Cardiac muscle cell (in vitro differentiated cells and primary cell): ENCODE data around the gene RERE. TPM values are rescaled to one million over a fixed set of nuclear protein-coding genes. Genes with fewer than 3 reads are reported as not detected.

Experiments used
- DNase-seq, 2 donors: peaks; one replicate each; pipeline versions ENCODE4 v3.0.0 to v3.0.0-alpha.2; 2010 to 2017; ENCODE audit warnings: low read depth in 1 of 2, low spot score in 1 of 2
- H3K27ac ChIP-seq: fragments of 200-600 bp; sonication (generic); 2 replicates; pipeline ENCODE4 v1.5.1; 2016
- H3K27me3 ChIP-seq: fragments of 200-600 bp; sonication (generic); 2 replicates; pipeline ENCODE4 v1.6.0; 2016; ENCODE audit warnings: control low read depth
- H3K36me3 ChIP-seq: fragments of 200-600 bp; sonication (generic); 2 replicates; pipeline ENCODE4 v1.5.1; 2016; ENCODE audit warnings: control low read depth
- H3K4me1 ChIP-seq: fragments of 200-600 bp; sonication (generic); 2 replicates; pipeline ENCODE4 v1.8.1; 2017; ENCODE audit warnings: low read depth, mild to moderate bottlenecking, mixed run types
- H3K4me3 ChIP-seq: fragments of 200-600 bp; sonication (generic); 2 replicates; pipeline ENCODE4 v1.5.1; 2016; ENCODE audit warnings: mild to moderate bottlenecking
- H3K9me3 ChIP-seq: fragments of 200-600 bp; sonication (generic); 2 replicates; pipeline ENCODE4 v1.5.1; 2017; ENCODE audit warnings: low read depth, mild to moderate bottlenecking, control low read depth
- polyA plus RNA-seq: library from polyadenylated mRNA; unstranded; fragments of >200 nt; fragmentation: Nextera tagmentation; extraction: Ambion mirVana; gene quantifications from 2 replicates; pipeline ENCODE4 v1.2.1, GENCODE V29; 2016
- total RNA-seq: library from RNA; depleted of rRNA; stranded (reverse); fragments of >200 nt; gene quantifications from 2 replicates; pipeline ENCODE4 v1.2.3, GENCODE V29; 2016
- TF ChIP-seq, protein P1 (sequence below): IDR thresholded peaks from 2 replicates; pipeline ENCODE4 v1.5.1; 2012; ENCODE audit warnings: low read depth, mild to moderate bottlenecking, low read length

RERE gene
- total and polyA plus RNA-seq, 2 experiments from 2014 or later: 72.5 to 81.0 TPM

DNA sequence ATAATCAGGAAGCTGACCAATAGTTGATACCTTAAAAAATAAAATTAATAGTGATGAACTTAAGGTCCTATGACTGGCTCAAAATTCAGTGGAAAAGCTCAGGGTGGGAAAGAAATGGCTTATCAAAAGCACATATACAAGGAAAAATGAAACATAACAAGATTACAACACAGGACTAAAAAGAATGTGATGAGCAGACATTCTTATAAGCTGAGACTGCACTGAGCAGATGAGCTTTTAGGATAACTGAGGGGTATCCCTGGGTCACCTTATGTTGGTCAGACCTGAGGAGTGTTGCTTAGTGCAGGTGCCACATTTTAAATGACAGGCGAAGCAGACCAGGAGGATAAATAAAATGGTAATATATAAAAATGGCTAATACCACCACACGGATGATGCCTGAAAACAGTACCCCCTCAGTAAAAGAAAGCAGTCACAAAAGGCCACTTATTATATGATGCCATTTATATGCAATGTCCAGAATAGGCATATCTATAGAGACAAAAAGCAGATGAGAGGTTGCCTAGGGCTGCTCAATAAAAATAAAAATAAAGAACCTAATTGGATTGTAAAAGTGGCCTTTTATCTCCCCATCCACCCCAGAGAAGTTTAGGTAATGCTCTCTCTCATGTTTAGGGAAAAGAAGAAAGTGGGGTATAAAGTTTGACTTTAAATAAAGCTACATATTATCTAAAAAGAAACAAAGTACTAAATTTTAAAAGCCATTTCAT lies 335.6 kb downstream of the RERE start:
- Histone ChIP-seq H3K36me3 (peaks cover 7% of the 10 kb centered on the region), H3K27ac (no peak overlapping the region), H3K4me1 (peaks cover 5% of the 10 kb centered on the region), H3K4me3 (no peak overlapping the region), H3K27me3 (no peaks in the 10 kb centered on the region), H3K9me3 (no peaks in the 10 kb centered on the region)
- TF ChIP-seq, protein P1, sequence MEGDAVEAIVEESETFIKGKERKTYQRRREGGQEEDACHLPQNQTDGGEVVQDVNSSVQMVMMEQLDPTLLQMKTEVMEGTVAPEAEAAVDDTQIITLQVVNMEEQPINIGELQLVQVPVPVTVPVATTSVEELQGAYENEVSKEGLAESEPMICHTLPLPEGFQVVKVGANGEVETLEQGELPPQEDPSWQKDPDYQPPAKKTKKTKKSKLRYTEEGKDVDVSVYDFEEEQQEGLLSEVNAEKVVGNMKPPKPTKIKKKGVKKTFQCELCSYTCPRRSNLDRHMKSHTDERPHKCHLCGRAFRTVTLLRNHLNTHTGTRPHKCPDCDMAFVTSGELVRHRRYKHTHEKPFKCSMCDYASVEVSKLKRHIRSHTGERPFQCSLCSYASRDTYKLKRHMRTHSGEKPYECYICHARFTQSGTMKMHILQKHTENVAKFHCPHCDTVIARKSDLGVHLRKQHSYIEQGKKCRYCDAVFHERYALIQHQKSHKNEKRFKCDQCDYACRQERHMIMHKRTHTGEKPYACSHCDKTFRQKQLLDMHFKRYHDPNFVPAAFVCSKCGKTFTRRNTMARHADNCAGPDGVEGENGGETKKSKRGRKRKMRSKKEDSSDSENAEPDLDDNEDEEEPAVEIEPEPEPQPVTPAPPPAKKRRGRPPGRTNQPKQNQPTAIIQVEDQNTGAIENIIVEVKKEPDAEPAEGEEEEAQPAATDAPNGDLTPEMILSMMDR: no peak
- peak in 1 of 2 donors; percentile 18 for DNase-seq

- Histone ChIP-seq H3K9me3 (no peaks in the 10 kb centered on the region), H3K4me1 (peaks cover 5% of the 10 kb centered on the region), H3K4me3 (no peak overlapping the region), H3K36me3 (no peaks in the 10 kb centered on the region), H3K27ac (peak overlapping the region; percentile 52), H3K27me3 (no peaks in the 10 kb centered on the region)
- TF ChIP-seq, protein P1: no peak
- DNase-seq: no peak
Observed at GRCh38 chr1:8478566-8478965, 338.9 kb downstream of the RERE start.

- Histone ChIP-seq H3K4me1 (peaks cover 7% of the 10 kb centered on the region), H3K27me3 (no peaks in the 10 kb centered on the region), H3K27ac (peak overlapping the region; percentile 52), H3K9me3 (no peaks in the 10 kb centered on the region), H3K36me3 (no peaks in the 10 kb centered on the region), H3K4me3 (no peak overlapping the region)
- no peak for DNase-seq
- TF ChIP-seq, protein P1: no peak
Observed at GRCh38 chr1:8477983-8478362, 339.5 kb downstream of the RERE start.

GRCh38 chr1:8477166-8477982 lies 340.1 kb downstream of the RERE start:
- Histone ChIP-seq H3K27me3 (no peaks in the 10 kb centered on the region), H3K4me1 (peaks cover 8% of the 10 kb centered on the region), H3K4me3 (no peak overlapping the region), H3K36me3 (no peaks in the 10 kb centered on the region), H3K27ac (peak overlapping the region; percentile 29), H3K9me3 (no peaks in the 10 kb centered on the region)
- TF ChIP-seq, protein P1: no peak
- DNase-seq: no peak

DNA sequence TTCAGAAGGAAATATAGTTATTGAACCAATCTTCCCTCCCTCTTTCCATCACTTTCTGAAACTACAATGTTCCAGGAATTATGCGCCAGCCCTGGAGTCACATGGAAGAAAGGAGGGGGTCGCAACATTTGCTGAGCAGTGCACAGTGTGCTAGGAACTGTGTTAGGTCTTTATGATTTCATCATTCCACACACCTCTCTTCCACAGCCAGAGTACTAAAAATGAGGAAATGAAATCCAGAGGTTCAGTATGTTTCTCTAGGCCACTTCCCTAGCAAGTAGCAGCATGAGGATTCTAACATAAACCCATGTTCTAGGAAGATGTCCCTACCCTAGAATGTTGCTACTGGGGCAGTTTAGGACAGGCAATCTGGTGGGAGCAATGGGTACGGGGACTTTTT lies 341.4 kb downstream of the RERE start:
- DNase-seq: no peak
- Histone ChIP-seq H3K4me3 (no peak overlapping the region), H3K27me3 (no peaks in the 10 kb centered on the region), H3K27ac (peak overlapping the region; percentile 30), H3K4me1 (peaks cover 8% of the 10 kb centered on the region), H3K9me3 (no peaks in the 10 kb centered on the region), H3K36me3 (no peaks in the 10 kb centered on the region)
- TF ChIP-seq, protein P1: no peak
